GM19438 (cell line): ENCODE data around the gene NPL.

ENCODE experiments used
- ATAC-seq: cut with Tn5 transposase; IDR thresholded peaks from one replicate; pipeline ENCODE4 v1.9.1; 2021; ENCODE audit warnings: low read depth; ENCODE audit not compliant: unreplicated experiment

Gene NPL

GRCh38 chr1:182789138-182790076 is at the start of gene NPL:
Gene NPL, plus strand, starts transcription at chr1:182789773. Its CDS starts 4,599 bp downstream, at chr1:182794372.
- peak; percentile 95 for ATAC-seq

- ATAC-seq = no peak
These were observed 49.5 kb upstream of the NPL start for GRCh38 chr1:182740120-182740519.

- ATAC-seq = no peak
These were observed 46.8 kb upstream of the NPL start for GRCh38 chr1:182742780-182743179.

GRCh38 chr1:182752077-182752988 is 37.2 kb upstream of the NPL start:
- no peak for ATAC-seq

- ATAC-seq = no peak
These were observed 35.5 kb upstream of the NPL start for GRCh38 chr1:182754087-182754486.

GRCh38 chr1:182754543-182755314 is 34.8 kb upstream of the NPL start:
- no peak for ATAC-seq

GRCh38 chr1:182755632-182756031 is 33.9 kb upstream of the NPL start:
- ATAC-seq = no peak

- ATAC-seq = no peak
These were observed 33.1 kb upstream of the NPL start for GRCh38 chr1:182756423-182756822.

GRCh38 chr1:182761396-182762395 is 27.9 kb upstream of the NPL start:
- no peak for ATAC-seq

GRCh38 chr1:182762536-182762935 is 27.0 kb upstream of the NPL start:
- no peak for ATAC-seq

GRCh38 chr1:182764029-182764727 is 25.4 kb upstream of the NPL start:
- no peak for ATAC-seq

- ATAC-seq = no peak
These were observed 24.2 kb upstream of the NPL start for GRCh38 chr1:182765391-182765790.

GRCh38 chr1:182766050-182766449 is 23.5 kb upstream of the NPL start:
- no peak for ATAC-seq

- ATAC-seq = no peak
These were observed 22.5 kb upstream of the NPL start for GRCh38 chr1:182766881-182767645.

GRCh38 chr1:182768963-182769362 is 20.6 kb upstream of the NPL start:
- no peak for ATAC-seq

- no peak for ATAC-seq
These were observed 19.3 kb upstream of the NPL start for GRCh38 chr1:182770232-182770631.

- no peak for ATAC-seq
These were observed 18.2 kb upstream of the NPL start for GRCh38 chr1:182771187-182771984.
